ENCODE data around the gene RPS6KA1. TPM values are rescaled to one million over a fixed set of nuclear protein-coding genes. Genes with fewer than 3 reads are reported as not detected.

Gene RPS6KA1
- total RNA-seq, 2 experiments from 2014 or later, result 192 to 199 TPM

- no peaks in the 10 kb centered on the region for H3K9me3 Mint-ChIP-seq
- H3K27me3 Mint-ChIP-seq, result no peaks in the 10 kb centered on the region
- ChIA-PET CTCF (interaction anchor here (3.7 kb wide), 1 partner anchor 8 kb away, joined by 20 read pairs; no protein-coding TSS in a partner anchor), POLR2A (no interaction called here)
- H3K4me1 Mint-ChIP-seq, result peaks cover 73% of the 10 kb centered on the region
- H3K4me3 Mint-ChIP-seq, result peak overlapping the region; percentile 90
- H3K36me3 Mint-ChIP-seq (ENCODE audit: low read depth), result peaks cover 47% of the 10 kb centered on the region
- peak overlapping the region; percentile 86 for H3K27ac Mint-ChIP-seq
- DNase-seq, result no peak
Observed at GRCh38 chr1:26545969-26546323, 16.4 kb downstream of the RPS6KA1 start.

- H3K27ac Mint-ChIP-seq, result peak overlapping the region; percentile 86
- no peaks in the 10 kb centered on the region for H3K9me3 Mint-ChIP-seq
- ChIA-PET POLR2A (no interaction called here), CTCF (interaction anchor here (3.7 kb wide), 1 partner anchor 9 kb away, joined by 20 read pairs; no protein-coding TSS in a partner anchor)
- H3K4me3 Mint-ChIP-seq, result peak overlapping the region; percentile 90
- DNase-seq, result no peak
- no peaks in the 10 kb centered on the region for H3K27me3 Mint-ChIP-seq
- H3K4me1 Mint-ChIP-seq, result peaks cover 72% of the 10 kb centered on the region
- H3K36me3 Mint-ChIP-seq (ENCODE audit: low read depth), result peaks cover 52% of the 10 kb centered on the region
Observed at GRCh38 chr1:26546375-26546774, 16.8 kb downstream of the RPS6KA1 start.

GRCh38 chr1:26546819-26547218 is 17.3 kb downstream of the RPS6KA1 start:
- Mint-ChIP-seq H3K4me1 (peaks cover 71% of the 10 kb centered on the region), H3K36me3 (ENCODE audit: low read depth) (peaks cover 56% of the 10 kb centered on the region), H3K4me3 (peak overlapping the region; percentile 90), H3K27ac (peak overlapping the region; percentile 85), H3K27me3 (no peaks in the 10 kb centered on the region), H3K9me3 (no peaks in the 10 kb centered on the region)
- POLR2A ChIA-PET, result no interaction called here
- CTCF ChIA-PET, result interaction anchor here (1.1 to 3.7 kb wide), 2 partner anchors 9 kb away, joined by 3 to 20 read pairs; no protein-coding TSS in a partner anchor
- DNase-seq, result no peak

- peaks cover 66% of the 10 kb centered on the region for H3K36me3 Mint-ChIP-seq (ENCODE audit: low read depth)
- H3K9me3 Mint-ChIP-seq, result no peaks in the 10 kb centered on the region
- peaks cover 61% of the 10 kb centered on the region for H3K4me1 Mint-ChIP-seq
- CTCF ChIA-PET, result interaction anchor here (0.7 to 3.7 kb wide), 5 partner anchors 8 to 32 kb away, joined by 3 to 20 read pairs (median 4); no protein-coding TSS in a partner anchor
- no peak for DNase-seq
- H3K4me3 Mint-ChIP-seq, result no peak overlapping the region
- POLR2A ChIA-PET, result no interaction called here
- peak overlapping the region; percentile 68 for H3K27ac Mint-ChIP-seq
- no peaks in the 10 kb centered on the region for H3K27me3 Mint-ChIP-seq
Observed at GRCh38 chr1:26548841-26549240, 19.3 kb downstream of the RPS6KA1 start.

- POLR2A ChIA-PET, result no interaction called here
- Mint-ChIP-seq H3K4me1 (peaks cover 46% of the 10 kb centered on the region), H3K36me3 (ENCODE audit: low read depth) (peaks cover 63% of the 10 kb centered on the region), H3K4me3 (no peak overlapping the region), H3K27ac (no peak overlapping the region), H3K9me3 (no peaks in the 10 kb centered on the region), H3K27me3 (no peaks in the 10 kb centered on the region)
- no peak for DNase-seq
- CTCF ChIA-PET, result interaction anchor here (0.7 to 2.3 kb wide), 7 partner anchors 9 to 283 kb away, joined by 3 to 9 read pairs (median 4); no protein-coding TSS in a partner anchor
Observed at GRCh38 chr1:26550946-26551345, 21.4 kb downstream of the RPS6KA1 start.

- CTCF ChIA-PET, result interaction anchor here (0.6 to 2.3 kb wide), 6 partner anchors 11 to 237 kb away, joined by 3 to 9 read pairs (median 4); no protein-coding TSS in a partner anchor
- POLR2A ChIA-PET, result no interaction called here
- Mint-ChIP-seq H3K27me3 (no peaks in the 10 kb centered on the region), H3K27ac (no peak overlapping the region), H3K9me3 (no peaks in the 10 kb centered on the region), H3K36me3 (ENCODE audit: low read depth) (peaks cover 54% of the 10 kb centered on the region), H3K4me1 (peaks cover 31% of the 10 kb centered on the region), H3K4me3 (no peak overlapping the region)
- DNase-seq, result no peak
Observed at GRCh38 chr1:26552720-26553119, 23.2 kb downstream of the RPS6KA1 start.

- Mint-ChIP-seq H3K4me3 (no peak overlapping the region), H3K27ac (peak overlapping the region; percentile 82), H3K9me3 (no peaks in the 10 kb centered on the region), H3K36me3 (ENCODE audit: low read depth) (peaks cover 54% of the 10 kb centered on the region), H3K27me3 (no peaks in the 10 kb centered on the region), H3K4me1 (peaks cover 21% of the 10 kb centered on the region)
- DNase-seq, result no peak
- ChIA-PET CTCF (interaction anchor here (0.7 to 1.6 kb wide), 3 partner anchors 12 to 235 kb away, joined by 3 to 6 read pairs (median 3); no protein-coding TSS in a partner anchor), POLR2A (no interaction called here)
Observed at GRCh38 chr1:26553942-26554682, 24.6 kb downstream of the RPS6KA1 start.

GRCh38 chr1:26554781-26555180 is 25.2 kb downstream of the RPS6KA1 start:
- no peaks in the 10 kb centered on the region for H3K9me3 Mint-ChIP-seq
- no peak overlapping the region for H3K4me3 Mint-ChIP-seq
- peaks cover 21% of the 10 kb centered on the region for H3K4me1 Mint-ChIP-seq
- H3K27me3 Mint-ChIP-seq, result no peaks in the 10 kb centered on the region
- ChIA-PET POLR2A (no interaction called here), CTCF (interaction anchor here (1.1 kb wide), 1 partner anchor 11 kb away, joined by 3 read pairs; no protein-coding TSS in a partner anchor)
- no peak for DNase-seq
- peaks cover 54% of the 10 kb centered on the region for H3K36me3 Mint-ChIP-seq (ENCODE audit: low read depth)
- H3K27ac Mint-ChIP-seq, result no peak overlapping the region

GRCh38 chr1:26555550-26555981 is 26.0 kb downstream of the RPS6KA1 start:
- peaks cover 57% of the 10 kb centered on the region for H3K36me3 Mint-ChIP-seq (ENCODE audit: low read depth)
- H3K27me3 Mint-ChIP-seq, result no peaks in the 10 kb centered on the region
- no peak overlapping the region for H3K27ac Mint-ChIP-seq
- H3K9me3 Mint-ChIP-seq, result no peaks in the 10 kb centered on the region
- H3K4me1 Mint-ChIP-seq, result peaks cover 21% of the 10 kb centered on the region
- POLR2A ChIA-PET, result no interaction called here
- DNase-seq, result no peak
- CTCF ChIA-PET, result interaction anchor here (0.5 to 1.5 kb wide), 6 partner anchors 8 to 268 kb away, joined by 3 to 5 read pairs (median 3); no protein-coding TSS in a partner anchor
- H3K4me3 Mint-ChIP-seq, result no peak overlapping the region

- Mint-ChIP-seq H3K27me3 (no peaks in the 10 kb centered on the region), H3K27ac (no peak overlapping the region), H3K9me3 (no peaks in the 10 kb centered on the region), H3K4me1 (peaks cover 19% of the 10 kb centered on the region), H3K36me3 (ENCODE audit: low read depth) (peaks cover 58% of the 10 kb centered on the region), H3K4me3 (no peak overlapping the region)
- no peak for DNase-seq
- POLR2A ChIA-PET, result interaction anchor here (0.6 kb wide), 1 partner anchor 1503 kb away, joined by 4 read pairs; no protein-coding TSS in a partner anchor
- CTCF ChIA-PET, result interaction anchor here (0.6 to 1.5 kb wide), 5 partner anchors 9 to 172 kb away, joined by 3 to 5 read pairs (median 3); no protein-coding TSS in a partner anchor
Observed at GRCh38 chr1:26556111-26556510, 26.6 kb downstream of the RPS6KA1 start.

GRCh38 chr1:26557008-26557407 is 27.4 kb downstream of the RPS6KA1 start:
- CTCF ChIA-PET, result no interaction called here
- Mint-ChIP-seq H3K27me3 (no peaks in the 10 kb centered on the region), H3K9me3 (no peaks in the 10 kb centered on the region), H3K27ac (no peak overlapping the region), H3K4me1 (peaks cover 13% of the 10 kb centered on the region), H3K36me3 (ENCODE audit: low read depth) (peaks cover 56% of the 10 kb centered on the region), H3K4me3 (no peak overlapping the region)
- no peak for DNase-seq
- POLR2A ChIA-PET, result no interaction called here

- Mint-ChIP-seq H3K4me3 (no peak overlapping the region), H3K27me3 (no peaks in the 10 kb centered on the region), H3K4me1 (peaks cover 10% of the 10 kb centered on the region), H3K27ac (no peak overlapping the region), H3K9me3 (no peaks in the 10 kb centered on the region), H3K36me3 (ENCODE audit: low read depth) (peaks cover 55% of the 10 kb centered on the region)
- DNase-seq, result no peak
- CTCF ChIA-PET, result interaction anchor here (0.6 to 1.8 kb wide), 8 partner anchors 9 to 318 kb away, joined by 3 to 5 read pairs (median 4); no protein-coding TSS in a partner anchor
- POLR2A ChIA-PET, result no interaction called here
Observed at GRCh38 chr1:26558685-26559048, 29.1 kb downstream of the RPS6KA1 start.

- Mint-ChIP-seq H3K9me3 (no peaks in the 10 kb centered on the region), H3K4me1 (peaks cover 10% of the 10 kb centered on the region), H3K4me3 (no peak overlapping the region), H3K27me3 (no peaks in the 10 kb centered on the region), H3K27ac (no peak overlapping the region), H3K36me3 (ENCODE audit: low read depth) (peaks cover 57% of the 10 kb centered on the region)
- CTCF ChIA-PET, result interaction anchor here (1.8 kb wide), 1 partner anchor 12 kb away, joined by 4 read pairs; no protein-coding TSS in a partner anchor
- POLR2A ChIA-PET, result no interaction called here
- no peak for DNase-seq
Observed at GRCh38 chr1:26560403-26560780, 30.8 kb downstream of the RPS6KA1 start.

Measured in activated CD4-positive, alpha-beta T cell treated with anti-CD3 and anti-CD28 coated beads, Interleukin-2, amount 10 ng/mL, durations not matched to agents 7 days and 5 days (primary cell).